GM23338 (cell line): ENCODE data around the gene CAMSAP1. TPM values are rescaled to one million over a fixed set of nuclear protein-coding genes. Genes with fewer than 3 reads are reported as not detected.
A peak's percentile ranks its signal among the peaks of the same experiment; 100 is the strongest.

ENCODE experiments used
- ATAC-seq: fragments of 200-7000 bp; cut with Tn5 transposase; 3 replicates; pipeline ENCODE4 v1.9.1; 2020
- DNase-seq: peaks from one replicate; pipeline ENCODE4 v3.0.0-alpha.2; 2015; ENCODE audit warnings: low spot score
- H2AFZ ChIP-seq: fragments of 200-600 bp; sonication (generic); 2 replicates; pipeline ENCODE4 v1.8.0; 2016; ENCODE audit warnings: antibody characterized with exemption, mild to moderate bottlenecking, moderate library complexity
- H3F3A ChIP-seq: fragments of 200-600 bp; sonication (generic); replicated peaks from 2 replicates; pipeline ENCODE4 v1.8.0; 2017; ENCODE audit warnings: antibody characterized with exemption, mixed run types, low read depth
- H3K27ac ChIP-seq: fragments of 200-600 bp; sonication (generic); 2 replicates; pipeline ENCODE4 v1.6.1; 2016; ENCODE audit warnings: low read depth
- H3K27me3 ChIP-seq: fragments of 200-600 bp; sonication (generic); 2 replicates; pipeline ENCODE4 v1.8.0; 2016; ENCODE audit warnings: mild to moderate bottlenecking, mixed run types, moderate library complexity; ENCODE audit not compliant: insufficient read depth
- H3K36me3 ChIP-seq: fragments of 200-600 bp; sonication (generic); 2 replicates; pipeline ENCODE4 v1.8.0; 2016; ENCODE audit warnings: mild to moderate bottlenecking; ENCODE audit not compliant: insufficient read depth
- H3K4me1 ChIP-seq: fragments of 200-600 bp; sonication (generic); 2 replicates; pipeline ENCODE4 v1.8.0; 2016; ENCODE audit warnings: mild to moderate bottlenecking, moderate library complexity; ENCODE audit not compliant: insufficient read depth
- H3K4me2 ChIP-seq: fragments of 200-600 bp; sonication (generic); 2 replicates; pipeline ENCODE4 v1.7.1; 2017; ENCODE audit warnings: mixed run types
- H3K4me3 ChIP-seq: fragments of 200-600 bp; sonication (generic); 2 replicates; pipeline ENCODE4 v1.6.1; 2016; ENCODE audit warnings: mixed run types
- H3K79me2 ChIP-seq: fragments of 200-600 bp; sonication (generic); replicated peaks from 2 replicates; pipeline ENCODE4 v1.8.0; 2017; ENCODE audit warnings: mild to moderate bottlenecking; ENCODE audit not compliant: insufficient read depth
- H3K9me2 ChIP-seq: fragments of 200-600 bp; sonication (generic); 2 replicates; pipeline ENCODE4 v1.8.0; 2017; ENCODE audit not compliant: insufficient read depth
- H4K20me1 ChIP-seq: fragments of 200-600 bp; sonication (generic); replicated peaks from 2 replicates; pipeline ENCODE4 v1.8.0; 2017; ENCODE audit warnings: mild to moderate bottlenecking; ENCODE audit not compliant: insufficient read depth
- H3K27ac Mint-ChIP-seq: 2 replicates; pipeline ENCODE4 v1.8.0; 2020; ENCODE audit warnings: inconsistent platforms, mild to moderate bottlenecking, moderate library complexity, mixed read lengths
- H3K27me3 Mint-ChIP-seq: 3 replicates; pipeline ENCODE4 v1.8.0; 2022; ENCODE audit warnings: low read depth, mild to moderate bottlenecking, moderate library complexity, mixed read lengths, inconsistent platforms; ENCODE audit not compliant: insufficient read depth, poor library complexity
- H3K36me3 Mint-ChIP-seq: 3 replicates; pipeline ENCODE4 v1.8.0; 2021; ENCODE audit warnings: low read depth, mild to moderate bottlenecking, inconsistent platforms, moderate library complexity, mixed read lengths
- H3K4me1 Mint-ChIP-seq: 3 replicates; pipeline ENCODE4 v1.8.0; 2020; ENCODE audit warnings: mild to moderate bottlenecking, inconsistent platforms, mixed read lengths
- H3K4me3 Mint-ChIP-seq: 3 replicates; pipeline ENCODE4 v1.8.0; 2021; ENCODE audit warnings: moderate library complexity, mild to moderate bottlenecking, inconsistent platforms, mixed read lengths
- H3K9me3 Mint-ChIP-seq: 3 replicates; pipeline ENCODE4 v1.8.0; 2020; ENCODE audit warnings: moderate library complexity, mild to moderate bottlenecking, inconsistent platforms, mixed read lengths
- CREB1 ChIP-seq: fragments of 250-450 bp; sonication (Bioruptor Pico); IDR thresholded peaks from 2 replicates; pipeline ENCODE4 v1.5.0; 2020; ENCODE audit warnings: low read depth, mild to moderate bottlenecking, moderate library complexity
- CTCF ChIP-seq, 2 experiments: fragments of 200-600 bp in 1 of 2; sonication (generic) in 1 of 2; conservative IDR thresholded peaks; 2 replicates each; pipeline versions ENCODE4 v1.5.1 to v1.6.1; 2016 to 2017; ENCODE audit warnings: antibody characterized with exemption in 2 of 2, low read depth in 2 of 2, mild to moderate bottlenecking in 2 of 2, moderate library complexity in 1 of 2
- ETS1 ChIP-seq: IDR thresholded peaks from 2 replicates; pipeline ENCODE4 v1.6.1; 2016; ENCODE audit warnings: antibody characterized with exemption
- EZH2 ChIP-seq: fragments of 200-600 bp; sonication (generic); IDR thresholded peaks from one replicate; pipeline ENCODE4 v1.8.0; 2017; ENCODE audit warnings: antibody characterized with exemption, mild to moderate bottlenecking, low read depth; ENCODE audit not compliant: unreplicated experiment
- EZH2phosphoT487 ChIP-seq: fragments of 200-600 bp; sonication (generic); IDR thresholded peaks from one replicate; pipeline ENCODE4 v1.8.1; 2018; ENCODE audit warnings: antibody characterized with exemption; ENCODE audit not compliant: unreplicated experiment
- JUNB ChIP-seq: IDR thresholded peaks from one replicate; pipeline ENCODE4 v1.6.1; 2016; ENCODE audit warnings: antibody characterized with exemption; ENCODE audit not compliant: unreplicated experiment
- NANOG ChIP-seq: IDR thresholded peaks from 2 replicates; pipeline ENCODE4 v1.6.1; 2016; ENCODE audit warnings: antibody characterized with exemption, borderline replicate concordance
- POLR2AphosphoS5 ChIP-seq: IDR thresholded peaks from 2 replicates; pipeline ENCODE4 v1.6.1; 2016; ENCODE audit warnings: antibody characterized with exemption, low read depth
- REST ChIP-seq: IDR thresholded peaks from one replicate; pipeline ENCODE4 v1.6.1; 2018; ENCODE audit warnings: antibody characterized with exemption; ENCODE audit not compliant: unreplicated experiment
- STAT1 ChIP-seq: IDR thresholded peaks from one replicate; pipeline ENCODE4 v1.6.1; 2016; ENCODE audit warnings: antibody characterized with exemption; ENCODE audit not compliant: unreplicated experiment
- ZNF114 ChIP-seq: fragments of 250-450 bp; sonication (Bioruptor Pico); IDR thresholded peaks from 2 replicates; pipeline ENCODE4 v1.5.0; 2020; ENCODE audit warnings: mild to moderate bottlenecking, moderate library complexity
- ZNF331 ChIP-seq: fragments of 250-450 bp; sonication (Bioruptor Pico); IDR thresholded peaks from 2 replicates; pipeline ENCODE4 v1.5.0; 2020; ENCODE audit warnings: low read depth, mild to moderate bottlenecking, moderate library complexity
- ZNF462 ChIP-seq: fragments of 250-450 bp; sonication (Bioruptor Pico); IDR thresholded peaks from 2 replicates; pipeline ENCODE4 v1.5.0; 2020; ENCODE audit warnings: mild to moderate bottlenecking, moderate library complexity
- polyA plus RNA-seq: library from polyadenylated mRNA; unstranded; fragments of >200 nt; fragmentation: Nextera tagmentation; extraction: Ambion mirVana; gene quantifications from 2 replicates; pipeline ENCODE4 v1.2.1, GENCODE V29; 2016
- total RNA-seq: library from RNA; depleted of rRNA; stranded (reverse); fragments of >200 nt; shearing (Covaris generic); gene quantifications from 2 replicates; pipeline ENCODE4 v1.2.3, GENCODE V29; 2014

CAMSAP1 gene
- total and polyA plus RNA-seq, 2 experiments from 2014 or later: 6.9 to 75.4 TPM

- TF ChIP-seq EZH2 (no peak), ETS1 (no peak), EZH2phosphoT487 (no peak), NANOG (no peak), CTCF (conservative IDR thresholded peaks at IDR 0.05; ENCODE audit: low read depth in 2 of 2) (no peak), JUNB (no peak), STAT1 (no peak), POLR2AphosphoS5 (no peak), ZNF331 (CRISPR knock-in tag) (no peak), CREB1 (CRISPR knock-in tag) (no peak), ZNF114 (CRISPR knock-in tag) (no peak), ZNF462 (CRISPR knock-in tag) (no peak), REST (no peak)
- Histone ChIP-seq H4K20me1 (peaks cover 70% of the 10 kb centered on the region), H3K79me2 (peaks cover 76% of the 10 kb centered on the region), H3K4me2 (peak overlapping the region; percentile 82), H3K27me3 (peaks cover 9% of the 10 kb centered on the region; the same call in 1 of the 2 replicates), H3K36me3 (peaks cover 6% of the 10 kb centered on the region; the same call in 1 of the 2 replicates), H3K9me2 (no peaks in the 10 kb centered on the region), H3K4me3 (peak overlapping the region; percentile 63), H3K4me1 (peaks cover 40% of the 10 kb centered on the region), H2AFZ (no peak overlapping the region), H3K27ac (no peak overlapping the region), H3F3A (0 out of 2 replicates have a peak, but pooled peaks cover 2% of the 10 kb centered on the region)
- Mint-ChIP-seq H3K27ac (peak overlapping the region; percentile 52; the same call in 1 of the 2 replicates), H3K27me3 (peaks cover 10% of the 10 kb centered on the region), H3K36me3 (peaks cover 56% of the 10 kb centered on the region), H3K4me3 (peak overlapping the region; percentile 91), H3K9me3 (peaks cover 19% of the 10 kb centered on the region), H3K4me1 (peaks cover 40% of the 10 kb centered on the region)
- peak; percentile 14 for ATAC-seq
- DNase-seq: no peak
Measured at GRCh38 chr9:135906291-135907005, 898 bp downstream of the CAMSAP1 start.
